Neuronal stem cell (in vitro differentiated cells): Measurements from ENCODE around the gene CLDN15.

ENCODE experiments used
- DNase-seq: peaks from one replicate; pipeline ENCODE4 v3.0.0-alpha.2; 2013; ENCODE audit warnings: low spot score
- H2AFZ ChIP-seq: one replicate; pipeline ENCODE4 v1.6.1; 2013; ENCODE audit warnings: mild to moderate bottlenecking, low read length, inconsistent platforms
- H2AK5ac ChIP-seq: 2 replicates; pipeline ENCODE4 v1.6.1; 2013; ENCODE audit warnings: low read depth, mild to moderate bottlenecking, inconsistent platforms, low read length, moderate library complexity, mixed read lengths
- H2BK120ac ChIP-seq: 2 replicates; pipeline ENCODE4 v1.6.1; 2013; ENCODE audit warnings: low read depth, mild to moderate bottlenecking, inconsistent platforms, low read length, moderate library complexity, mixed read lengths
- H2BK12ac ChIP-seq: one replicate; pipeline ENCODE4 v1.6.1; 2013; ENCODE audit warnings: low read length, inconsistent platforms
- H2BK15ac ChIP-seq: 2 replicates; pipeline ENCODE4 v1.6.1; 2013; ENCODE audit warnings: mild to moderate bottlenecking, low read length, inconsistent platforms, mixed read lengths
- H2BK5ac ChIP-seq: one replicate; pipeline ENCODE4 v1.6.1; 2013; ENCODE audit warnings: inconsistent platforms, mild to moderate bottlenecking, low read length, moderate library complexity
- H3K14ac ChIP-seq: one replicate; pipeline ENCODE4 v1.6.1; 2013; ENCODE audit warnings: low read length, inconsistent platforms
- H3K18ac ChIP-seq: 2 replicates; pipeline ENCODE4 v1.6.1; 2013; ENCODE audit warnings: low read length, inconsistent platforms
- H3K23ac ChIP-seq: 2 replicates; pipeline ENCODE4 v1.6.1; 2013; ENCODE audit warnings: low read depth, mild to moderate bottlenecking, mixed read lengths, low read length, inconsistent platforms; ENCODE audit not compliant: poor library complexity
- H3K27ac ChIP-seq: replicated peaks from 3 replicates; pipeline ENCODE4 v1.5.1; 2013; ENCODE audit warnings: low read length, inconsistent platforms
- H3K27me3 ChIP-seq, 3 experiments: 2 replicates each; pipeline ENCODE4 v1.6.1; 2013; ENCODE audit warnings: low read length in 3 of 3, mild to moderate bottlenecking in 2 of 3, inconsistent platforms in 1 of 3, low read depth in 1 of 3, mixed read lengths in 1 of 3, moderate library complexity in 1 of 3; ENCODE audit not compliant: control insufficient read depth in 3 of 3, insufficient read depth in 3 of 3
- H3K36me3 ChIP-seq, 2 donors: replicated peaks in 1 of 2; 2 replicates each; pipeline ENCODE4 v1.6.1; 2013; ENCODE audit warnings: low read length in 2 of 2; ENCODE audit not compliant: control insufficient read depth in 2 of 2, insufficient read depth in 2 of 2
- H3K4ac ChIP-seq: 2 replicates; pipeline ENCODE4 v1.6.1; 2013; ENCODE audit warnings: inconsistent platforms, mild to moderate bottlenecking, low read length, moderate library complexity
- H3K4me1 ChIP-seq, 2 donors: 1 replicate in 1 of 2; 2 replicates in 1 of 2; pipeline ENCODE4 v1.6.1; 2013; ENCODE audit warnings: low read length in 2 of 2, low read depth in 1 of 2; ENCODE audit not compliant: control insufficient read depth in 2 of 2, insufficient read depth in 1 of 2
- H3K4me2 ChIP-seq: one replicate; pipeline ENCODE4 v1.6.1; 2013; ENCODE audit warnings: mild to moderate bottlenecking, low read length, inconsistent platforms; ENCODE audit not compliant: insufficient read depth, poor library complexity, severe bottlenecking
- H3K4me3 ChIP-seq, 2 donors: 2 replicates each; pipeline ENCODE4 v1.5.1; 2013; ENCODE audit warnings: low read length in 2 of 2, mild to moderate bottlenecking in 2 of 2, inconsistent platforms in 1 of 2, moderate library complexity in 1 of 2
- H3K79me1 ChIP-seq: one replicate; pipeline ENCODE4 v1.6.1; 2013; ENCODE audit warnings: low read depth, mild to moderate bottlenecking, inconsistent platforms, low read length, moderate library complexity
- H3K9ac ChIP-seq: one replicate; pipeline ENCODE4 v1.6.1; 2013; ENCODE audit warnings: mild to moderate bottlenecking, low read depth, low read length, inconsistent platforms; ENCODE audit not compliant: poor library complexity
- H3K9me3 ChIP-seq, 2 donors: replicated peaks in 1 of 2; 2 replicates each; pipeline versions ENCODE3 to v1.6.1; 2013; ENCODE audit warnings: low read length in 2 of 2, mild to moderate bottlenecking in 2 of 2, inconsistent platforms in 1 of 2, low read depth in 1 of 2, mixed read lengths in 1 of 2, moderate library complexity in 1 of 2; ENCODE audit not compliant: control insufficient read depth in 2 of 2, insufficient read depth in 1 of 2
- H4K8ac ChIP-seq: one replicate; pipeline ENCODE4 v1.6.1; 2013; ENCODE audit warnings: low read depth, mild to moderate bottlenecking, inconsistent platforms, low read length, moderate library complexity
- H4K91ac ChIP-seq: one replicate; pipeline ENCODE4 v1.6.1; 2013; ENCODE audit warnings: low read length, low read depth, mild to moderate bottlenecking, inconsistent platforms; ENCODE audit not compliant: poor library complexity
- WGBS, 2 donors: extraction: QIAGEN DNeasy Blood & Tissue Kit; methylation state at CpG; one replicate each; pipeline ENCODE4 v1.1.7; 2013; ENCODE audit warnings: missing lambda C conversion rate in 2 of 2, mixed read lengths in 1 of 2; ENCODE audit not compliant: insufficient read length in 2 of 2, insufficient replicate concordance in 1 of 2; ENCODE audit errors: extremely low coverage in 2 of 2; 5-methylcytosine and 5-hydroxymethylcytosine counted together

CLDN15 gene

DNA sequence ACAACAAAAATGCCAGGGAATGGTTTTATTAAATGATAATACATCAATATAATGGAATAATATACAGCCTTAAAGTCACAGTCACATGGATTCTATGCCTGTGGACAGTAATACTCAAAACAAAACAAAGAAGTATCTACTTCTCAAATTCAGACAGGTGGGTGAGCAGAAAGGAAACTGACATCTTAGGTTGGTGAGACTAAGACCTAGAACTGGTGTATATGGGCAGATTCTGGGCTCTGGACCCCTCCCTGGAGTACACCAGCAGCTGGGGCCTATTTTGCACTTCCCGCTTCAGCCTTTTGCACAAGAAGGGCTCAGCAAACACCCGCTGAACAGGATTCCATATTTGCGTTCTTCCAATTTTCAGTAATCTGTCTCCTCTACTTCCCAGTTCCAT lies 12.7 kb upstream of the CLDN15 start:
- no peak overlapping the region for H4K91ac ChIP-seq
- H3K27me3 ChIP-seq = no peaks in the 10 kb centered on the region
- no peak overlapping the region for H2AK5ac ChIP-seq
- no peak overlapping the region for H2BK12ac ChIP-seq
- H2BK5ac ChIP-seq = no peak overlapping the region
- no peak overlapping the region for H4K8ac ChIP-seq
- H2BK120ac ChIP-seq = no peak overlapping the region
- no peak overlapping the region for H3K14ac ChIP-seq
- no peak overlapping the region for H3K27ac ChIP-seq
- WGBS, 2 donors = no CpG with 5 or more reads among the region's 3 CpGs
- no peak overlapping the region for H2AFZ ChIP-seq
- no peak overlapping the region for H3K18ac ChIP-seq
- no peak overlapping the region for H3K23ac ChIP-seq
- no peaks in the 10 kb centered on the region for H3K9me3 ChIP-seq
- no peak overlapping the region for H3K4me2 ChIP-seq
- H3K4me1 ChIP-seq = peaks cover 3% of the 10 kb centered on the region in 2 donors
- peaks cover 3% of the 10 kb centered on the region for H3K79me1 ChIP-seq
- no peak overlapping the region for H2BK15ac ChIP-seq
- no peak overlapping the region for H3K4ac ChIP-seq
- no peak for DNase-seq
- no peak overlapping the region for H3K9ac ChIP-seq
- no peak overlapping the region for H3K4me3 ChIP-seq
- peaks cover 1 to 31% of the 10 kb centered on the region in 2 donors for H3K36me3 ChIP-seq

DNA sequence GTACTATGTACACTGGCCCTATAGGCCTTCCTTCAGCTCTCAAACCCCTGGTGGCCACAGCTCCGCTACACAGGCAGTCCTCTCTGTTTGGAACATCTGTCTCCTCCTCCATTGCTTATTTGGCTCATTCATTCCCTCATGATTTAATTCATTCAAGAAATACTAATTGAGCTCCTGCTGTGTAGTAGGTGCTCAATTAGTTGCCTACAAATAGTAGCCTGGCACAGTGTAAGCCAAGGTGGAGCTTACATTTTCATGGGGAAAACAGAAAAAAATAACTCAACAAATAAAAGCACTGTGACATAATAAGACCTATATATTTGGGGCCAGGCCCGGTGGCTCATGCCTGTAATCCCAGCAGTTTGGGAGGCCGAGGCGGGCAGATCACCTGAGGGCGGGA lies 10.7 kb upstream of the CLDN15 start:
- no peak overlapping the region for H3K14ac ChIP-seq
- DNase-seq = no peak
- H4K8ac ChIP-seq = no peak overlapping the region
- H3K4me1 ChIP-seq = peaks cover 9 to 10% of the 10 kb centered on the region in 2 donors
- H2BK15ac ChIP-seq = no peak overlapping the region
- no peak overlapping the region for H4K91ac ChIP-seq
- no peaks in the 10 kb centered on the region for H3K9me3 ChIP-seq
- no peaks in the 10 kb centered on the region for H3K27me3 ChIP-seq
- no peak overlapping the region for H2AFZ ChIP-seq
- no CpG with 5 or more reads among the region's 5 CpGs for WGBS, 2 donors
- no peak overlapping the region for H2BK12ac ChIP-seq
- H3K27ac ChIP-seq = no peak overlapping the region
- H2BK5ac ChIP-seq = no peak overlapping the region
- H3K9ac ChIP-seq = no peak overlapping the region
- H3K23ac ChIP-seq = no peak overlapping the region
- no peak overlapping the region for H2BK120ac ChIP-seq
- H3K18ac ChIP-seq = no peak overlapping the region
- H2AK5ac ChIP-seq = no peak overlapping the region
- no peak overlapping the region for H3K4ac ChIP-seq
- H3K4me2 ChIP-seq = no peak overlapping the region
- H3K36me3 ChIP-seq = peaks cover 1 to 36% of the 10 kb centered on the region in 2 donors
- H3K4me3 ChIP-seq = no peak overlapping the region
- peaks cover 13% of the 10 kb centered on the region for H3K79me1 ChIP-seq

DNA sequence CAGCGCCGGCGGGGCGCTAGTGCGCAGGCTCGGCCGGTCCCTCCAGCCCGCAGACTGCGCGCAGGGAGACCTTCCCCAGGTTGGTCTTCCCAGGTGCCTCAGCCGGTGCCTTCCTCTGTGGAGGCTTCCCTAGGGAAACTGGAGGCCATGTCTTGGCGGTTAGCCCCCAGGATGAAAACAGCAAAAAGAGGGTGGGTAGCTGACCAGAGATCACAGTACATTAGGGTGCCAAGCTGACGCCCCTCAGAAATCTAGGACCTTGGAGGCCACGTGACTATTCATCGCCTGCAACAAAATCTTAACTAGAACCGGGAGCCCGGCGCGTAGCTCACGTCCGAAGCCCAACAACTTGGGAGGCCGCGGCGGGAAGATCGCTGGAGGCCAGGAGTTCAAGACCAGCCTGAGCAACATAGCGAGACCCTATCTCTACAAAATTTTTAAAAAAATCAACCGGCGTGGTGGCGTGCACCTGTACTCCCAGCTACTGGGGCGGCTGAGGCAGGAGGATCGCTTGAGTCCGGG lies 7.6 kb upstream of the CLDN15 start:
- H3K36me3 ChIP-seq = peaks cover 5 to 47% of the 10 kb centered on the region in 2 donors
- H3K4ac ChIP-seq = no peak overlapping the region
- H3K23ac ChIP-seq = peak overlapping the region; percentile 99
- H2BK120ac ChIP-seq = no peak overlapping the region
- DNase-seq = no peak
- H3K27me3 ChIP-seq = no peaks in the 10 kb centered on the region
- no peak overlapping the region for H2BK15ac ChIP-seq
- no peaks in the 10 kb centered on the region for H3K9me3 ChIP-seq
- peak overlapping the region; percentile 95 for H3K14ac ChIP-seq
- peak overlapping the region; percentile 94 to 95 for H3K4me3 ChIP-seq
- no peak overlapping the region for H4K91ac ChIP-seq
- peak overlapping the region; percentile 88 for H3K9ac ChIP-seq
- peak overlapping the region; percentile 92 for H3K18ac ChIP-seq
- peak overlapping the region; percentile 92 for H2AFZ ChIP-seq
- H3K4me2 ChIP-seq = peak overlapping the region; percentile 100
- H3K79me1 ChIP-seq = peaks cover 10% of the 10 kb centered on the region
- H3K27ac ChIP-seq = peak overlapping the region; percentile 50
- H2AK5ac ChIP-seq = peak overlapping the region; percentile 57
- WGBS, 2 donors = no CpG with 5 or more reads among the region's 32 CpGs
- H2BK12ac ChIP-seq = no peak overlapping the region
- no peak overlapping the region for H2BK5ac ChIP-seq
- peaks cover 6 to 7% of the 10 kb centered on the region in 2 donors for H3K4me1 ChIP-seq
- H4K8ac ChIP-seq = no peak overlapping the region

DNA sequence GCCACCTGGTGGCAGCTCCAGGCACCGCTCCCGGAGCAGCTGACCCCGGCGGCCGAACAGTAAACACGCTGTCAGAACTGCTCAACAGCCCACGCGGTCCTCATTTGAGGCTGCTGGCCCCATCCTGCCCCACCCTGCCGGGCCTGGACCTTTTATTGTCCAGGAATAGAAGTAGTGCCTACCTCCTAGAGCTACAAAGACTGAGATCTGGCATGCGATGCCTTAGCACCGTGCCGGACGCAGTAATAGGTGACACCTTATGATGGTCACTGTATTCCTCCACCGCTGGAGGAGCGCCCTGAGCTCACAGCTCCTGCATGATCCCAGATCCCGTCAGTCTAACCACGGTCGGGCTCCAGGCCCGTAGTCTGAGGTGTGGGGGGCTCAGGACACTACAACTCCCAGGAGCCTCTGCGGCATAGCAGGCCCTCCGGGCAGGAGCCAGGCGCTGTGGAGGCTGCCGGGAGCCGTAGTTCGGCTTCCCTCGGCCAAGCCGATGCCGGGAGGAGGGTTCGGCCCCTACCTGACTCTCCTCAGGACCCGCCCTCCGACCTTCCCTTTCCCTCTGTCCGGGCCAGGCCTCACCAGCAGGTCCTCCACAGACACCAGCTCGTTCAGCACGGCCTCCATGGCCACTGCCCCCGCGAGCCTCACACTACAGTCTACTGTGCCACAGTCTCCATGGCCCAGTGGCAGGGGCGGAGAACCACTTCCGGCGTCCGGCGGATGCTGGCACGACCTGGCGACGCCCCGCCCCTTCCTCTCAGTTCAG lies 7.0 kb upstream of the CLDN15 start, which contains the start of gene FIS1:
Gene FIS1 (minus strand): TSS at position 707 of the 772 bp plus-strand sequence. CDS start 77 bp downstream, at position 630.
- no peak within 1 kb of the TSS for H2BK120ac ChIP-seq
- H3K4me1 ChIP-seq = peaks cover 6 to 7% of the 10 kb centered on the region in 2 donors
- peak within 1 kb of the TSS; percentile 89 for H2BK12ac ChIP-seq
- H3K9me3 ChIP-seq = no peaks in the 10 kb centered on the region
- H3K9ac ChIP-seq = peak within 1 kb of the TSS; percentile 96
- peak within 1 kb of the TSS; percentile 92 for H2AFZ ChIP-seq
- peak within 1 kb of the TSS; percentile 98 for H4K8ac ChIP-seq
- H3K4ac ChIP-seq = no peak within 1 kb of the TSS
- peak within 1 kb of the TSS; percentile 50 for H3K27ac ChIP-seq
- H2AK5ac ChIP-seq = peak within 1 kb of the TSS; percentile 77
- H3K4me2 ChIP-seq = peak within 1 kb of the TSS; percentile 100
- H3K27me3 ChIP-seq = no peaks in the 10 kb centered on the region
- peak; percentile 86 for DNase-seq
- peak within 1 kb of the TSS; percentile 16 for H2BK5ac ChIP-seq
- H3K79me1 ChIP-seq = peaks cover 10% of the 10 kb centered on the region
- peak within 1 kb of the TSS; percentile 99 for H3K18ac ChIP-seq
- H2BK15ac ChIP-seq = no peak within 1 kb of the TSS
- no CpG with 5 or more reads among the region's 45 CpGs for WGBS, 2 donors
- H3K36me3 ChIP-seq = peaks cover 7 to 50% of the 10 kb centered on the region in 2 donors
- peak within 1 kb of the TSS; percentile 95 for H3K14ac ChIP-seq
- peak within 1 kb of the TSS; percentile 94 to 95 for H3K4me3 ChIP-seq
- H4K91ac ChIP-seq = peak within 1 kb of the TSS; percentile 77
- H3K23ac ChIP-seq = peak within 1 kb of the TSS; percentile 99
